K562 (cell line): ENCODE results near the gene KCNIP2. TPM values are rescaled to one million over a fixed set of nuclear protein-coding genes. Genes with fewer than 3 reads are reported as not detected.

Experiments
- BHLHE40 ChIP-seq: IDR thresholded peaks from 2 replicates; pipeline ENCODE4 v1.6.1; 2011; ENCODE audit warnings: low read length, improper control_type of control experiment
- ETV5 ChIP-seq: sonication (generic); formaldehyde crosslinking; IDR thresholded peaks from 2 replicates; pipeline ENCODE4 v1.4.0; 2020; ENCODE audit warnings: low read depth, mild to moderate bottlenecking, missing genetic modification reagents
- MYC ChIP-seq, 2 experiments: fragments of 250-450 bp in 1 of 2; sonication (Bioruptor Pico) in 1 of 2; IDR thresholded peaks; 2 replicates each; pipeline versions ENCODE4 v1.5.1 to v1.6.1; 2012 to 2021; ENCODE audit warnings: low read depth in 2 of 2, borderline replicate concordance in 1 of 2, improper control_type of control experiment in 1 of 2, low read length in 1 of 2, mild to moderate bottlenecking in 1 of 2, moderate library complexity in 1 of 2
- TBP ChIP-seq: optimal IDR thresholded peaks from 2 replicates; pipeline ENCODE3; 2011; ENCODE audit warnings: low read depth, low read length, improper control_type of control experiment
- polyA plus RNA-seq, 8 experiments: library from polyadenylated mRNA; depleted of rRNA in 4 of 8; stranded (reverse) in 5 of 8; unstranded in 3 of 8; fragments of >200 nt; fragmentation: Nextera tagmentation in 2 of 8; fragmentation: Illumina TruSeq in 1 of 8; extraction: Ambion mirVana in 2 of 8; extraction: Trizol in 1 of 8; gene quantifications; 2 replicates each; pipeline versions ENCODE4 v1.2.1 to v1.2.3, GENCODE V29; 2011 to 2014; ENCODE audit warnings: inconsistent platforms in 1 of 8, missing spikeins in 1 of 8
- total RNA-seq, 7 experiments: library from RNA; depleted of rRNA in 6 of 7; stranded (reverse); fragments of >200 nt in 6 of 7; fragmentation: Illumina TruSeq in 2 of 7; extraction: Trizol in 2 of 7; gene quantifications; 2 replicates each; pipeline versions ENCODE4 v1.2.1 to v1.2.3, GENCODE V29; 2011 to 2021; ENCODE audit warnings: low replicate concordance in 1 of 7
- TF ChIP-seq, protein P1 (sequence below): fragments of 450-650 bp; IDR thresholded peaks from 2 replicates; pipeline ENCODE4 v1.6.1; 2016; ENCODE audit warnings: borderline replicate concordance
- TF ChIP-seq, protein P2 (sequence below), 2 experiments: fragments of 200-800 bp in 1 of 2; sonication (Bioruptor generic) in 1 of 2; sonication (generic) in 1 of 2; formaldehyde crosslinking in 1 of 2; IDR thresholded peaks in 1 of 2; conservative IDR thresholded peaks in 1 of 2; 2 replicates each; pipeline versions ENCODE4 v1.5.0 to v1.6.1; 2016 to 2020; ENCODE audit warnings: missing compliant biosample characterization in 1 of 2, missing genetic modification characterization in 1 of 2, missing genetic modification reagents in 1 of 2
- TF ChIP-seq, protein P3 (sequence below): fragments of 450-650 bp; IDR thresholded peaks from 2 replicates; pipeline ENCODE4 v1.6.1; 2016; ENCODE audit warnings: mild to moderate bottlenecking, moderate library complexity

KCNIP2 gene
- total and polyA plus RNA-seq, 9 of the 15 experiments (the other 6 are each of a cell fraction or from before 2014, with no cell fraction given): 2.5 to 7.6 (median 4.1) TPM

DNA sequence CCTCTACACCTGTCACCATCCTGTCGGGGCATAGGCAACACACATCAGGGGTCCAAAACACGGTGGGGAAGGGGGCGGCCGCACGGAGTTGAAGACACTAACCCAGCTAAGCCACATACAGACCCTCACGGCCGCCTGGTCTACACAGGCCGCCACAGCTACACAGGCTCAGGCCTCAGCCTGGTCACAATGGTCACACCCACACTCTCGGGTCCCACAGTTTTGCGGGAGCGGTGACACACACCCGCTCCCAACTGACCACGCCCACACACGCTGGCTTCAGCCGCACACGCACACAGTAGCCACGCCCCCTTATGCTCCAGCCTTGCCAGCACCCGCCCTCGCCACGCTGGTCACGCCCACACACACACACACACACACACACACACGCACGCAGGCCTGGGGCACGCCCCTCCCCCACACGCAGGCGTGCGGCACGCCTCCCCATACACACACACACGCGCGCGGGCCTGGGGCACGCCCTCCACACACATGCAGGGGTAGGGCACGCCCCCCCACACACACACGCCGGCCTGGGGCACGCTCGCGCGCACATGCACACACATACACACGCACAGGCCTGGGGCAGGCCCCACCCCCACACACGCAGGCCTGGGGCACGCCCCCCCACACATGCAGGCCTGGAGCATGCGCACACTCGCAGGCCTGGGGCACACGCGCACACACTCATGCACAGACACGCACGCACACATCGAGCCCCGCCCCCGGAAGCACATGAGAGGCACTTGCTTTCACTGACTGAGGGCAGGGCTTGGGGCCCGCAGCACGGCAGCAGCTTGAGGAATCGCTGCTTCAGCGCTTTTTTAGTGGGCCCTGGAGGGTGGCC, 13.1 kb downstream of the KCNIP2 start (continued):
- TF ChIP-seq, protein P1, sequence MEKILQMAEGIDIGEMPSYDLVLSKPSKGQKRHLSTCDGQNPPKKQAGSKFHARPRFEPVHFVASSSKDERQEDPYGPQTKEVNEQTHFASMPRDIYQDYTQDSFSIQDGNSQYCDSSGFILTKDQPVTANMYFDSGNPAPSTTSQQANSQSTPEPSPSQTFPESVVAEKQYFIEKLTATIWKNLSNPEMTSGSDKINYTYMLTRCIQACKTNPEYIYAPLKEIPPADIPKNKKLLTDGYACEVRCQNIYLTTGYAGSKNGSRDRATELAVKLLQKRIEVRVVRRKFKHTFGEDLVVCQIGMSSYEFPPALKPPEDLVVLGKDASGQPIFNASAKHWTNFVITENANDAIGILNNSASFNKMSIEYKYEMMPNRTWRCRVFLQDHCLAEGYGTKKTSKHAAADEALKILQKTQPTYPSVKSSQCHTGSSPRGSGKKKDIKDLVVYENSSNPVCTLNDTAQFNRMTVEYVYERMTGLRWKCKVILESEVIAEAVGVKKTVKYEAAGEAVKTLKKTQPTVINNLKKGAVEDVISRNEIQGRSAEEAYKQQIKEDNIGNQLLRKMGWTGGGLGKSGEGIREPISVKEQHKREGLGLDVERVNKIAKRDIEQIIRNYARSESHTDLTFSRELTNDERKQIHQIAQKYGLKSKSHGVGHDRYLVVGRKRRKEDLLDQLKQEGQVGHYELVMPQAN: peak; percentile 98
- TF ChIP-seq TBP (peak; percentile 15), MYC (IDR thresholded peaks at IDR 0.05; ENCODE audit: low read depth, low read length) (no peak; the same call in 1 of the 2 replicates), MYC (CRISPR knock-in tag; IDR thresholded peaks at IDR 0.05; ENCODE audit: borderline replicate concordance, low read depth) (peak; percentile 62; the same call in 1 of the 2 replicates), ETV5 (CRISPR knock-in tag) (peak; percentile 42; the same call in 1 of the 2 replicates), BHLHE40 (peak; percentile 87; the same call in 1 of the 2 replicates)
- TF ChIP-seq, protein P2, sequence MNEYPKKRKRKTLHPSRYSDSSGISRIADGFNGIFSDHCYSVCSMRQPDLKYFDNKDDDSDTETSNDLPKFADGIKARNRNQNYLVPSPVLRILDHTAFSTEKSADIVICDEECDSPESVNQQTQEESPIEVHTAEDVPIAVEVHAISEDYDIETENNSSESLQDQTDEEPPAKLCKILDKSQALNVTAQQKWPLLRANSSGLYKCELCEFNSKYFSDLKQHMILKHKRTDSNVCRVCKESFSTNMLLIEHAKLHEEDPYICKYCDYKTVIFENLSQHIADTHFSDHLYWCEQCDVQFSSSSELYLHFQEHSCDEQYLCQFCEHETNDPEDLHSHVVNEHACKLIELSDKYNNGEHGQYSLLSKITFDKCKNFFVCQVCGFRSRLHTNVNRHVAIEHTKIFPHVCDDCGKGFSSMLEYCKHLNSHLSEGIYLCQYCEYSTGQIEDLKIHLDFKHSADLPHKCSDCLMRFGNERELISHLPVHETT (CRISPR knock-in tag; conservative IDR thresholded peaks at IDR 0.05 in 1 of 2, IDR thresholded peaks at IDR 0.05 in 1 of 2): peak in 1 of 2 experiments; percentile 58; a peak in 1 of 4 replicates
- TF ChIP-seq, protein P3, sequence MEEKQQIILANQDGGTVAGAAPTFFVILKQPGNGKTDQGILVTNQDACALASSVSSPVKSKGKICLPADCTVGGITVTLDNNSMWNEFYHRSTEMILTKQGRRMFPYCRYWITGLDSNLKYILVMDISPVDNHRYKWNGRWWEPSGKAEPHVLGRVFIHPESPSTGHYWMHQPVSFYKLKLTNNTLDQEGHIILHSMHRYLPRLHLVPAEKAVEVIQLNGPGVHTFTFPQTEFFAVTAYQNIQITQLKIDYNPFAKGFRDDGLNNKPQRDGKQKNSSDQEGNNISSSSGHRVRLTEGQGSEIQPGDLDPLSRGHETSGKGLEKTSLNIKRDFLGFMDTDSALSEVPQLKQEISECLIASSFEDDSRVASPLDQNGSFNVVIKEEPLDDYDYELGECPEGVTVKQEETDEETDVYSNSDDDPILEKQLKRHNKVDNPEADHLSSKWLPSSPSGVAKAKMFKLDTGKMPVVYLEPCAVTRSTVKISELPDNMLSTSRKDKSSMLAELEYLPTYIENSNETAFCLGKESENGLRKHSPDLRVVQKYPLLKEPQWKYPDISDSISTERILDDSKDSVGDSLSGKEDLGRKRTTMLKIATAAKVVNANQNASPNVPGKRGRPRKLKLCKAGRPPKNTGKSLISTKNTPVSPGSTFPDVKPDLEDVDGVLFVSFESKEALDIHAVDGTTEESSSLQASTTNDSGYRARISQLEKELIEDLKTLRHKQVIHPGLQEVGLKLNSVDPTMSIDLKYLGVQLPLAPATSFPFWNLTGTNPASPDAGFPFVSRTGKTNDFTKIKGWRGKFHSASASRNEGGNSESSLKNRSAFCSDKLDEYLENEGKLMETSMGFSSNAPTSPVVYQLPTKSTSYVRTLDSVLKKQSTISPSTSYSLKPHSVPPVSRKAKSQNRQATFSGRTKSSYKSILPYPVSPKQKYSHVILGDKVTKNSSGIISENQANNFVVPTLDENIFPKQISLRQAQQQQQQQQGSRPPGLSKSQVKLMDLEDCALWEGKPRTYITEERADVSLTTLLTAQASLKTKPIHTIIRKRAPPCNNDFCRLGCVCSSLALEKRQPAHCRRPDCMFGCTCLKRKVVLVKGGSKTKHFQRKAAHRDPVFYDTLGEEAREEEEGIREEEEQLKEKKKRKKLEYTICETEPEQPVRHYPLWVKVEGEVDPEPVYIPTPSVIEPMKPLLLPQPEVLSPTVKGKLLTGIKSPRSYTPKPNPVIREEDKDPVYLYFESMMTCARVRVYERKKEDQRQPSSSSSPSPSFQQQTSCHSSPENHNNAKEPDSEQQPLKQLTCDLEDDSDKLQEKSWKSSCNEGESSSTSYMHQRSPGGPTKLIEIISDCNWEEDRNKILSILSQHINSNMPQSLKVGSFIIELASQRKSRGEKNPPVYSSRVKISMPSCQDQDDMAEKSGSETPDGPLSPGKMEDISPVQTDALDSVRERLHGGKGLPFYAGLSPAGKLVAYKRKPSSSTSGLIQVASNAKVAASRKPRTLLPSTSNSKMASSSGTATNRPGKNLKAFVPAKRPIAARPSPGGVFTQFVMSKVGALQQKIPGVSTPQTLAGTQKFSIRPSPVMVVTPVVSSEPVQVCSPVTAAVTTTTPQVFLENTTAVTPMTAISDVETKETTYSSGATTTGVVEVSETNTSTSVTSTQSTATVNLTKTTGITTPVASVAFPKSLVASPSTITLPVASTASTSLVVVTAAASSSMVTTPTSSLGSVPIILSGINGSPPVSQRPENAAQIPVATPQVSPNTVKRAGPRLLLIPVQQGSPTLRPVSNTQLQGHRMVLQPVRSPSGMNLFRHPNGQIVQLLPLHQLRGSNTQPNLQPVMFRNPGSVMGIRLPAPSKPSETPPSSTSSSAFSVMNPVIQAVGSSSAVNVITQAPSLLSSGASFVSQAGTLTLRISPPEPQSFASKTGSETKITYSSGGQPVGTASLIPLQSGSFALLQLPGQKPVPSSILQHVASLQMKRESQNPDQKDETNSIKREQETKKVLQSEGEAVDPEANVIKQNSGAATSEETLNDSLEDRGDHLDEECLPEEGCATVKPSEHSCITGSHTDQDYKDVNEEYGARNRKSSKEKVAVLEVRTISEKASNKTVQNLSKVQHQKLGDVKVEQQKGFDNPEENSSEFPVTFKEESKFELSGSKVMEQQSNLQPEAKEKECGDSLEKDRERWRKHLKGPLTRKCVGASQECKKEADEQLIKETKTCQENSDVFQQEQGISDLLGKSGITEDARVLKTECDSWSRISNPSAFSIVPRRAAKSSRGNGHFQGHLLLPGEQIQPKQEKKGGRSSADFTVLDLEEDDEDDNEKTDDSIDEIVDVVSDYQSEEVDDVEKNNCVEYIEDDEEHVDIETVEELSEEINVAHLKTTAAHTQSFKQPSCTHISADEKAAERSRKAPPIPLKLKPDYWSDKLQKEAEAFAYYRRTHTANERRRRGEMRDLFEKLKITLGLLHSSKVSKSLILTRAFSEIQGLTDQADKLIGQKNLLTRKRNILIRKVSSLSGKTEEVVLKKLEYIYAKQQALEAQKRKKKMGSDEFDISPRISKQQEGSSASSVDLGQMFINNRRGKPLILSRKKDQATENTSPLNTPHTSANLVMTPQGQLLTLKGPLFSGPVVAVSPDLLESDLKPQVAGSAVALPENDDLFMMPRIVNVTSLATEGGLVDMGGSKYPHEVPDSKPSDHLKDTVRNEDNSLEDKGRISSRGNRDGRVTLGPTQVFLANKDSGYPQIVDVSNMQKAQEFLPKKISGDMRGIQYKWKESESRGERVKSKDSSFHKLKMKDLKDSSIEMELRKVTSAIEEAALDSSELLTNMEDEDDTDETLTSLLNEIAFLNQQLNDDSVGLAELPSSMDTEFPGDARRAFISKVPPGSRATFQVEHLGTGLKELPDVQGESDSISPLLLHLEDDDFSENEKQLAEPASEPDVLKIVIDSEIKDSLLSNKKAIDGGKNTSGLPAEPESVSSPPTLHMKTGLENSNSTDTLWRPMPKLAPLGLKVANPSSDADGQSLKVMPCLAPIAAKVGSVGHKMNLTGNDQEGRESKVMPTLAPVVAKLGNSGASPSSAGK: peak; percentile 49; the same call in 1 of the 2 replicates
